Calu3 (cell line): ENCODE data around the gene ALMS1. TPM values are rescaled to one million over a fixed set of nuclear protein-coding genes. Genes with fewer than 3 reads are reported as not detected.

Experiments used
- BruUV-seq: library from RNA; stranded (reverse); fragments of 400-500 nt; replicated peaks from 2 replicates; lab custom pipeline; 2021; lab: Mats Ljungman, UMichigan
- CTCF ChIA-PET: fragments of 300-600 bp; sonication (Branson Sonifier 250); formaldehyde crosslinking; loops from one replicate; lab custom pipeline; 2022; ENCODE audit warnings: antibody characterized with exemption; lab: Charles Lee
- DNase-seq: peaks from one replicate; pipeline ENCODE4 v3.0.0; 2022
- H3K27ac Mint-ChIP-seq: one replicate; pipeline ENCODE4 v1.8.0; 2022; ENCODE audit warnings: mixed read lengths; ENCODE audit not compliant: unreplicated experiment
- H3K27me3 Mint-ChIP-seq: one replicate; pipeline ENCODE4 v1.8.0; 2022; ENCODE audit warnings: mixed read lengths; ENCODE audit not compliant: unreplicated experiment
- H3K36me3 Mint-ChIP-seq: one replicate; pipeline ENCODE4 v1.8.0; 2022; ENCODE audit warnings: mild to moderate bottlenecking, moderate library complexity, mixed read lengths; ENCODE audit not compliant: insufficient read depth, unreplicated experiment
- H3K4me1 Mint-ChIP-seq: one replicate; pipeline ENCODE4 v1.8.0; 2022; ENCODE audit warnings: mild to moderate bottlenecking, low read depth, mixed read lengths; ENCODE audit not compliant: unreplicated experiment
- H3K4me3 Mint-ChIP-seq: one replicate; pipeline ENCODE4 v1.8.0; 2022; ENCODE audit warnings: mild to moderate bottlenecking, low read depth, moderate library complexity, mixed read lengths; ENCODE audit not compliant: unreplicated experiment
- H3K9me3 Mint-ChIP-seq: one replicate; pipeline ENCODE4 v1.8.0; 2022; ENCODE audit warnings: low read depth, mixed read lengths; ENCODE audit not compliant: unreplicated experiment
- CTCF ChIP-seq: fragments of 200-600 bp; IDR thresholded peaks from one replicate; pipeline ENCODE4 v1.8.0; 2022; ENCODE audit warnings: antibody characterized with exemption; ENCODE audit not compliant: unreplicated experiment
- intact Hi-C: fragments of 100-400 bp; cut with micrococcal nuclease; formaldehyde crosslinking; loops from one replicate; pipeline ENCODE4 v1.10.0; 2022; ENCODE audit not compliant: unreplicated experiment
- total RNA-seq: library from RNA; stranded (reverse); gene quantifications from 2 replicates; pipeline ENCODE4 v1.2.3, GENCODE V29; 2022

ALMS1 gene
- total RNA-seq, 1 experiment from 2014 or later: 15.8 TPM

GRCh38 chr2:73359915-73360697 is 25.5 kb upstream of the ALMS1 start:
- BruUV-seq: no TSS peak
- no peaks in the 10 kb centered on the region for H3K9me3 Mint-ChIP-seq
- no peak for TF ChIP-seq CTCF
- no peaks in the 10 kb centered on the region for H3K36me3 Mint-ChIP-seq
- peaks cover 25% of the 10 kb centered on the region for H3K27me3 Mint-ChIP-seq
- no peaks in the 10 kb centered on the region for H3K4me1 Mint-ChIP-seq
- H3K27ac Mint-ChIP-seq: no peak overlapping the region
- no peak for DNase-seq
- no peak overlapping the region for H3K4me3 Mint-ChIP-seq
- intact Hi-C loops: no loop called here
- CTCF ChIA-PET: interaction anchor here (0.8 to 1.4 kb wide), 4 partner anchors 8 to 127 kb away, joined by 3 to 8 read pairs (median 4); partner anchors contain the start of genes ALMS1, CCT7, EGR4 and PRADC1

DNA sequence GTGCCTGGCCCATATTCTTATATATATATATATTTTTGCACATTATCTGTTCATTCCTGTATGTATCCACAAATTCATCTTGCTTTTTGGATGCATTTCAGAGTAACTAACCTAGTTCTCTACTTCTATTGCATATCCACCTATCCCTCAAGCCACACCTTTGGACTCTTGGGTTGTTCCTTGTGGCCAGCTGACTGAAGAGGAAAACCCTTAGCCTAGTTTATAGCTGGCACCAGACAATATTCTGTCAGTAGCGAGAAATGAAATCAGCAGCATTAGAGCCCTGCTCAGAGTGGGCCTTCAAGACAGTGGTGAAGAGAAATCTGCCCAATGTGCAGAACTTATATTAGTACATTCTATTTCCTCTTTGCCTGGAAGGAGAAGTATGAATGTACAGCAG is 19.6 kb upstream of the ALMS1 start:
- Mint-ChIP-seq H3K4me1 (no peaks in the 10 kb centered on the region), H3K4me3 (no peak overlapping the region), H3K27ac (no peak overlapping the region), H3K27me3 (peaks cover 40% of the 10 kb centered on the region), H3K9me3 (no peaks in the 10 kb centered on the region), H3K36me3 (no peaks in the 10 kb centered on the region)
- CTCF ChIA-PET: no interaction called here
- BruUV-seq: no TSS peak
- no peak for DNase-seq
- intact Hi-C loops: no loop called here
- TF ChIP-seq CTCF: no peak

GRCh38 chr2:73368781-73369180 is 16.9 kb upstream of the ALMS1 start:
- no peaks in the 10 kb centered on the region for H3K9me3 Mint-ChIP-seq
- intact Hi-C loops: no loop called here
- DNase-seq: no peak
- no peaks in the 10 kb centered on the region for H3K36me3 Mint-ChIP-seq
- no peaks in the 10 kb centered on the region for H3K4me1 Mint-ChIP-seq
- BruUV-seq: no TSS peak
- H3K27ac Mint-ChIP-seq: no peak overlapping the region
- CTCF ChIA-PET: interaction anchor here (1.4 to 2.0 kb wide), 2 partner anchors 9 to 17 kb away, joined by 3 to 5 read pairs; partner anchors contain the start of gene ALMS1
- peaks cover 46% of the 10 kb centered on the region for H3K27me3 Mint-ChIP-seq
- no peak for TF ChIP-seq CTCF
- H3K4me3 Mint-ChIP-seq: no peak overlapping the region

DNA sequence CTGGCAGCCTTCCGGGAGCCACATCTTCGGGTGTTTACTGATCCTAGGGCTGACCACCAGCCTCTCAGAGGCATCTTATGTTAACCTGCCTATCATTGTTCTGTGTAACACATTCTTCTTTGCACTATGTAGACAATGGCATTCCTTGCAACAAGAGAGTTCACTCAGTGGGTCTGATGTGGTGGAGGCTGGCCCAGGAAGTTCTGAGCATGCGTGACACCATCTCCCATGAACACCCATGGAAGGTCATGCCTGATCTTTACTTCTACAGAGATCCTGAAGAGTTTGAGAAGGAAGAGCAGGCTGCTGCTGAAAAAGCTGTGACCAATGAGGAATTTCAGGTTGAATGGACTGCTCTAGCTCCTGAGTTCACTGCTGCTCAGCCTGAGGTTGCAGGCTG is 15.3 kb upstream of the ALMS1 start:
- no peak for DNase-seq
- intact Hi-C loops: no loop called here
- no peaks in the 10 kb centered on the region for H3K9me3 Mint-ChIP-seq
- H3K27me3 Mint-ChIP-seq: peaks cover 57% of the 10 kb centered on the region
- no peaks in the 10 kb centered on the region for H3K4me1 Mint-ChIP-seq
- no peak overlapping the region for H3K4me3 Mint-ChIP-seq
- TF ChIP-seq CTCF: no peak
- CTCF ChIA-PET: no interaction called here
- H3K36me3 Mint-ChIP-seq: no peaks in the 10 kb centered on the region
- no peak overlapping the region for H3K27ac Mint-ChIP-seq
- no TSS peak for BruUV-seq
